HEK293T (cell line): ENCODE results near the gene POU6F2.

Experiments
- CTCF ChIA-PET: fragments of 350-600 bp; formaldehyde crosslinking; extraction: SDS; loops from one replicate; lab custom pipeline; 2021; ENCODE audit warnings: antibody characterized with exemption, inconsistent platforms; lab: Yijun Ruan, JAX
- POLR2A ChIA-PET: fragments of 350-600 bp; formaldehyde crosslinking; extraction: SDS; loops from one replicate; lab custom pipeline; 2020; ENCODE audit warnings: antibody characterized with exemption, inconsistent platforms; lab: Yijun Ruan, JAX
- DNase-seq: peaks from one replicate; pipeline ENCODE4 v3.0.0; 2012; ENCODE audit warnings: mixed read lengths; ENCODE audit errors: extremely low spot score
- ARNT ChIP-seq: fragments of 450-650 bp; IDR thresholded peaks from 2 replicates; pipeline ENCODE4 v1.6.1; 2017; ENCODE audit warnings: mild to moderate bottlenecking
- BHLHE40 ChIP-seq: fragments of 450-650 bp; IDR thresholded peaks from 2 replicates; pipeline ENCODE4 v1.6.1; 2016; ENCODE audit warnings: mild to moderate bottlenecking, moderate library complexity, borderline replicate concordance
- CTBP1 ChIP-seq: fragments of 450-650 bp; IDR thresholded peaks from 2 replicates; pipeline ENCODE4 v1.6.1; 2016; ENCODE audit warnings: borderline replicate concordance
- ELF4 ChIP-seq: fragments of 450-650 bp; IDR thresholded peaks from 2 replicates; pipeline ENCODE4 v1.6.1; 2017; ENCODE audit warnings: antibody characterized with exemption
- FOXA1 ChIP-seq: fragments of 450-650 bp; IDR thresholded peaks from 2 replicates; pipeline ENCODE4 v1.6.1; 2016; ENCODE audit warnings: mild to moderate bottlenecking
- FOXK2 ChIP-seq: fragments of 450-650 bp; IDR thresholded peaks from 2 replicates; pipeline ENCODE4 v1.6.1; 2016; ENCODE audit warnings: mild to moderate bottlenecking
- FOXM1 ChIP-seq: fragments of 450-650 bp; IDR thresholded peaks from 2 replicates; pipeline ENCODE4 v1.6.1; 2017; ENCODE audit warnings: mild to moderate bottlenecking, borderline replicate concordance
- HDGF ChIP-seq: fragments of 450-650 bp; IDR thresholded peaks from 2 replicates; pipeline ENCODE4 v1.6.1; 2017; ENCODE audit warnings: antibody characterized with exemption, borderline replicate concordance
- L3MBTL2 ChIP-seq: fragments of 450-650 bp; conservative IDR thresholded peaks from 2 replicates; pipeline ENCODE4 v1.6.1; 2016; ENCODE audit warnings: mild to moderate bottlenecking
- LEF1 ChIP-seq: fragments of 450-650 bp; IDR thresholded peaks from 2 replicates; pipeline ENCODE4 v1.6.1; 2017; ENCODE audit warnings: mild to moderate bottlenecking, borderline replicate concordance
- NFRKB ChIP-seq: fragments of 450-650 bp; IDR thresholded peaks from 2 replicates; pipeline ENCODE4 v1.6.1; 2016; ENCODE audit warnings: mild to moderate bottlenecking, moderate library complexity
- SP1 ChIP-seq: fragments of 450-650 bp; IDR thresholded peaks from 2 replicates; pipeline ENCODE4 v1.6.1; 2017
- SUZ12 ChIP-seq: fragments of 450-650 bp; IDR thresholded peaks from 2 replicates; pipeline ENCODE4 v1.6.1; 2016; ENCODE audit warnings: mild to moderate bottlenecking
- TARDBP ChIP-seq: fragments of 450-650 bp; IDR thresholded peaks from 2 replicates; pipeline ENCODE4 v1.6.1; 2016
- ZNF384 ChIP-seq: fragments of 450-650 bp; IDR thresholded peaks from 2 replicates; pipeline ENCODE4 v1.6.1; 2016
- TF ChIP-seq, protein P1 (sequence below): fragments of 450-650 bp; IDR thresholded peaks from 2 replicates; pipeline ENCODE4 v1.6.1; 2016

POU6F2 gene

GRCh38 chr7:39152701-39153100, 175.0 kb downstream of the POU6F2 start:
- TF ChIP-seq ARNT = no peak
- no peak for TF ChIP-seq SUZ12
- no peak for TF ChIP-seq TARDBP
- no peak for TF ChIP-seq ELF4
- no peak for TF ChIP-seq BHLHE40
- no peak for TF ChIP-seq L3MBTL2
- TF ChIP-seq FOXK2 = no peak
- TF ChIP-seq FOXA1 = no peak
- TF ChIP-seq SP1 = no peak
- no peak for TF ChIP-seq ZNF384
- no peak for TF ChIP-seq LEF1
- no peak for TF ChIP-seq HDGF
- no peak for TF ChIP-seq FOXM1
- TF ChIP-seq, protein P1, sequence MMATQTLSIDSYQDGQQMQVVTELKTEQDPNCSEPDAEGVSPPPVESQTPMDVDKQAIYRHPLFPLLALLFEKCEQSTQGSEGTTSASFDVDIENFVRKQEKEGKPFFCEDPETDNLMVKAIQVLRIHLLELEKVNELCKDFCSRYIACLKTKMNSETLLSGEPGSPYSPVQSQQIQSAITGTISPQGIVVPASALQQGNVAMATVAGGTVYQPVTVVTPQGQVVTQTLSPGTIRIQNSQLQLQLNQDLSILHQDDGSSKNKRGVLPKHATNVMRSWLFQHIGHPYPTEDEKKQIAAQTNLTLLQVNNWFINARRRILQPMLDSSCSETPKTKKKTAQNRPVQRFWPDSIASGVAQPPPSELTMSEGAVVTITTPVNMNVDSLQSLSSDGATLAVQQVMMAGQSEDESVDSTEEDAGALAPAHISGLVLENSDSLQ = no peak
- no peak for TF ChIP-seq CTBP1
- no peak for TF ChIP-seq NFRKB
- ChIA-PET POLR2A (no interaction called here), CTCF (no interaction called here)
- DNase-seq = no peak

DNA sequence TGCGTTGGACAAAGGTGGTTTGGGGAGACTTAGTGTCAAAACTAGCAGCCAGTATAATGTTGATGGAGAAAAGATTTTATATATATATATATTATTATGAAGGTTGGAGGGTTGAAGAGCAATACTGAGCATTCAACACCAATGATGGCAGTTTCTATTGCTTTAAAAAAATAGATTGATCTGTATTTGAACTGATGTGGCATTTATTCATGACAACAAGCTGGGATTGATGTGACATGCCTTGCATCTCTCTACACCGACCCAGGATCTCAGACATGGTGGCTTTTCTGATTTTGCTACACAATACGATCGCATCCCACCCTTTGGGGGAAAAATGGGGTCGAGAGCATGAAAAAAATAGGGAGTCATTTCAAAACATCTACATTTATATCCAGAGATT, 175.4 kb downstream of the POU6F2 start:
- no peak for DNase-seq
- ChIA-PET POLR2A (no interaction called here), CTCF (no interaction called here)
- no peak for TF ChIP-seq FOXA1
- no peak for TF ChIP-seq FOXM1
- TF ChIP-seq TARDBP = no peak
- TF ChIP-seq ZNF384 = no peak
- no peak for TF ChIP-seq SUZ12
- no peak for TF ChIP-seq HDGF

DNA sequence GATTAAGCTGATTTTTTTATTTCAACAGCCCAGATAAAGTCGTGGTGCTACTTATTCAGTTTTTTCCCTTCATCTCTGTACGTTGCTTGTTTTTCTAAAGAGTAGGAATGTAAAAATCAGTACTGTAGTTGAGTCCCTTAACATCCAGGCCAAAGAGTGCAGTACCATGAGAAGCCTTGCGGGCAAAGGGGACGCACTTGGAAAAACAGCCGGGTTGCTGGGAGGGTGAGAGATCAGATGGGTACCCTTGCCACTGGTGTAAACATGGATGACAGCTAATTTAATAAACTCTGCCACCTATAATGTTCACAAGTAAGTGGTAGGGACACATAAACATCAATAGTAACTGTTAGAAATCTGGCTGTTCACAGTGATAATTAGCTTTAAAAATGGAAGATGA, 175.9 kb downstream of the POU6F2 start:
- POLR2A ChIA-PET = no interaction called here
- DNase-seq = no peak
- TF ChIP-seq ELF4 (no peak), SUZ12 (no peak), BHLHE40 (no peak), L3MBTL2 (no peak), HDGF (no peak), ARNT (no peak), NFRKB (no peak), FOXM1 (no peak), FOXK2 (no peak), LEF1 (no peak), ZNF384 (no peak), TARDBP (no peak), SP1 (no peak), CTBP1 (no peak), FOXA1 (no peak)
- TF ChIP-seq, protein P1 = no peak
- CTCF ChIA-PET = no interaction called here

- TF ChIP-seq SP1 = no peak
- TF ChIP-seq BHLHE40 = no peak
- no peak for TF ChIP-seq SUZ12
- TF ChIP-seq ZNF384 = no peak
- TF ChIP-seq, protein P1 = no peak
- no peak for TF ChIP-seq ARNT
- no peak for TF ChIP-seq FOXM1
- no peak for TF ChIP-seq HDGF
- no peak for TF ChIP-seq CTBP1
- TF ChIP-seq FOXK2 = no peak
- no peak for TF ChIP-seq TARDBP
- no peak for TF ChIP-seq LEF1
- no peak for TF ChIP-seq ELF4
- TF ChIP-seq L3MBTL2 = no peak
- TF ChIP-seq FOXA1 = no peak
- TF ChIP-seq NFRKB = no peak
These were observed 177.1 kb downstream of the POU6F2 start for GRCh38 chr7:39154815-39155214.

GRCh38 chr7:39158367-39158766, 180.7 kb downstream of the POU6F2 start:
- POLR2A ChIA-PET = no interaction called here
- CTCF ChIA-PET = no interaction called here
- DNase-seq = no peak
- TF ChIP-seq FOXM1 (no peak), CTBP1 (no peak), ELF4 (no peak), ZNF384 (no peak)

More at GRCh38 chr7:39154815-39155214, 177.1 kb downstream of the POU6F2 start:
- POLR2A ChIA-PET = no interaction called here
- no peak for DNase-seq
- CTCF ChIA-PET = no interaction called here

DNA sequence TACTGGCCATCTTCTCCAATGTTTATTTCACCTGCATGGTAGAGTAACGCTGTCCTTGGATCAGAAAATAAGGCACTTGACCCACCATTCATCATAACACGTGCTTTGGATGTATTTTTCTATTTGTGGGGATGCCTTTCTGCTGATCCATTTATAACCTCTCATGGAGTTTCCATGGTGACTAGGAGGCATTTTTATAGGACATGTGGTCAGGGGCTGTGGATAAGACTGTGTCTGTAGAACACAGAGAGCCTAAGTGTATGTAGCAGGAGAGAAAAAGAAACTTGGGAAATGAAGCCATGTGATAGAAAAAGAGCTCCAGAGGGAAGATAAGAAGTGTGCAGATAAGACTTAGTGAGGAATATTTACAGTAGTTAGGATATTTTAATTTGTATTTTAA, 184.2 kb downstream of the POU6F2 start:
- no peak for DNase-seq
- ChIA-PET POLR2A (no interaction called here), CTCF (no interaction called here)
- no peak for TF ChIP-seq LEF1
- TF ChIP-seq ZNF384 = no peak
- TF ChIP-seq ARNT = no peak
- TF ChIP-seq TARDBP = no peak
- no peak for TF ChIP-seq FOXM1
- no peak for TF ChIP-seq ELF4
- no peak for TF ChIP-seq HDGF
- no peak for TF ChIP-seq BHLHE40
- no peak for TF ChIP-seq SP1
- no peak for TF ChIP-seq L3MBTL2
- TF ChIP-seq CTBP1 = no peak
- no peak for TF ChIP-seq FOXK2
- TF ChIP-seq, protein P1 = no peak
- TF ChIP-seq FOXA1 = no peak
- TF ChIP-seq SUZ12 = no peak
- TF ChIP-seq NFRKB = no peak
